ENCODE results near the gene PPP1R3D.

PPP1R3D gene

GRCh38 chr20:59940129-59940955, at the start of gene PPP1R3D, which contains the start of gene FAM217B:
PPP1R3D (minus strand) TSS chr20:59940305; CDS start chr20:59939931, 374 bp downstream.
FAM217B (plus strand) TSS chr20:59940389; CDS start chr20:59943944, 3,555 bp downstream.
- ChIA-PET POLR2A (interaction anchor here (0.6 to 3.4 kb wide), 17 partner anchors 9 to 120 kb away, joined by 3 to 19 read pairs (median 4); no protein-coding TSS in a partner anchor), CTCF (interaction anchor here (1.7 kb wide), 1 partner anchor 15 kb away, joined by 4 read pairs; no protein-coding TSS in a partner anchor)
- TF ChIP-seq FOXM1 (IDR thresholded peaks at IDR 0.05; ENCODE audit: borderline replicate concordance) (no peak), HDGF (IDR thresholded peaks at IDR 0.05; ENCODE audit: borderline replicate concordance) (no peak), L3MBTL2 (conservative IDR thresholded peaks at IDR 0.05) (peak; percentile 68), SUZ12 (IDR thresholded peaks at IDR 0.05) (no peak), ELF4 (IDR thresholded peaks at IDR 0.05) (no peak), ARNT (IDR thresholded peaks at IDR 0.05) (no peak), FOXK2 (IDR thresholded peaks at IDR 0.05) (no peak), TARDBP (IDR thresholded peaks at IDR 0.05) (no peak), PKNOX1 (IDR thresholded peaks at IDR 0.05) (peak; percentile 52)
- peak; percentile 88 for DNase-seq (ENCODE audit: extremely low spot score)

GRCh38 chr20:59988141-59988540, 48.0 kb upstream of the PPP1R3D start:
- TF ChIP-seq ARNT (IDR thresholded peaks at IDR 0.05) (no peak), FOXA1 (IDR thresholded peaks at IDR 0.05) (no peak), ELF4 (IDR thresholded peaks at IDR 0.05) (no peak), LEF1 (IDR thresholded peaks at IDR 0.05; ENCODE audit: borderline replicate concordance) (no peak), L3MBTL2 (conservative IDR thresholded peaks at IDR 0.05) (no peak), BHLHE40 (IDR thresholded peaks at IDR 0.05; ENCODE audit: borderline replicate concordance) (no peak), NFRKB (IDR thresholded peaks at IDR 0.05) (no peak), HDGF (IDR thresholded peaks at IDR 0.05; ENCODE audit: borderline replicate concordance) (no peak), FOXK2 (IDR thresholded peaks at IDR 0.05) (no peak), SUZ12 (IDR thresholded peaks at IDR 0.05) (no peak), SP1 (IDR thresholded peaks at IDR 0.05) (no peak), PKNOX1 (IDR thresholded peaks at IDR 0.05) (no peak), CTBP1 (IDR thresholded peaks at IDR 0.05; ENCODE audit: borderline replicate concordance) (no peak), FOXM1 (IDR thresholded peaks at IDR 0.05; ENCODE audit: borderline replicate concordance) (no peak), ZNF384 (IDR thresholded peaks at IDR 0.05) (no peak)
- no peak for DNase-seq (ENCODE audit: extremely low spot score)
- POLR2A ChIA-PET = no interaction called here
- CTCF ChIA-PET = interaction anchor here (0.9 kb wide), 1 partner anchor 33 kb away, joined by 3 read pairs; no protein-coding TSS in a partner anchor

GRCh38 chr20:59987135-59987534, 47.0 kb upstream of the PPP1R3D start:
- POLR2A ChIA-PET = no interaction called here
- CTCF ChIA-PET = no interaction called here
- no peak for TF ChIP-seq FOXK2 (IDR thresholded peaks at IDR 0.05)
- TF ChIP-seq ZNF384 (IDR thresholded peaks at IDR 0.05) = no peak
- DNase-seq (ENCODE audit: extremely low spot score) = no peak

- no peak for TF ChIP-seq TARDBP (IDR thresholded peaks at IDR 0.05)
- no peak for TF ChIP-seq CTBP1 (IDR thresholded peaks at IDR 0.05; ENCODE audit: borderline replicate concordance)
- no peak for TF ChIP-seq HDGF (IDR thresholded peaks at IDR 0.05; ENCODE audit: borderline replicate concordance)
- TF ChIP-seq ARNT (IDR thresholded peaks at IDR 0.05) = no peak
- TF ChIP-seq SUZ12 (IDR thresholded peaks at IDR 0.05) = no peak
- no peak for TF ChIP-seq FOXM1 (IDR thresholded peaks at IDR 0.05; ENCODE audit: borderline replicate concordance)
- TF ChIP-seq ELF4 (IDR thresholded peaks at IDR 0.05) = no peak
- TF ChIP-seq LEF1 (IDR thresholded peaks at IDR 0.05; ENCODE audit: borderline replicate concordance) = no peak
- no peak for TF ChIP-seq SP1 (IDR thresholded peaks at IDR 0.05)
- TF ChIP-seq PKNOX1 (IDR thresholded peaks at IDR 0.05) = no peak
- TF ChIP-seq FOXA1 (IDR thresholded peaks at IDR 0.05) = no peak
- no peak for TF ChIP-seq NFRKB (IDR thresholded peaks at IDR 0.05)
- no peak for TF ChIP-seq FOXK2 (IDR thresholded peaks at IDR 0.05)
- no peak for TF ChIP-seq L3MBTL2 (conservative IDR thresholded peaks at IDR 0.05)
- no peak for TF ChIP-seq ZNF384 (IDR thresholded peaks at IDR 0.05)
- no peak for TF ChIP-seq BHLHE40 (IDR thresholded peaks at IDR 0.05; ENCODE audit: borderline replicate concordance)
- CTCF ChIA-PET = interaction anchor here (0.7 kb wide), 1 partner anchor 37 kb away, joined by 3 read pairs; no protein-coding TSS in a partner anchor
- no peak for DNase-seq (ENCODE audit: extremely low spot score)
- POLR2A ChIA-PET = no interaction called here
These were observed 45.8 kb upstream of the PPP1R3D start for GRCh38 chr20:59985864-59986263.

- DNase-seq (ENCODE audit: extremely low spot score) = no peak
- TF ChIP-seq CTBP1 (IDR thresholded peaks at IDR 0.05; ENCODE audit: borderline replicate concordance) (no peak), ZNF384 (IDR thresholded peaks at IDR 0.05) (no peak), FOXA1 (IDR thresholded peaks at IDR 0.05) (no peak), ARNT (IDR thresholded peaks at IDR 0.05) (no peak), NFRKB (IDR thresholded peaks at IDR 0.05) (no peak), ELF4 (IDR thresholded peaks at IDR 0.05) (no peak), LEF1 (IDR thresholded peaks at IDR 0.05; ENCODE audit: borderline replicate concordance) (no peak), SP1 (IDR thresholded peaks at IDR 0.05) (no peak), TARDBP (IDR thresholded peaks at IDR 0.05) (no peak), FOXK2 (IDR thresholded peaks at IDR 0.05) (no peak), FOXM1 (IDR thresholded peaks at IDR 0.05; ENCODE audit: borderline replicate concordance) (no peak), HDGF (IDR thresholded peaks at IDR 0.05; ENCODE audit: borderline replicate concordance) (no peak), PKNOX1 (IDR thresholded peaks at IDR 0.05) (no peak), SUZ12 (IDR thresholded peaks at IDR 0.05) (no peak), L3MBTL2 (conservative IDR thresholded peaks at IDR 0.05) (no peak), BHLHE40 (IDR thresholded peaks at IDR 0.05; ENCODE audit: borderline replicate concordance) (no peak)
- POLR2A ChIA-PET = no interaction called here
- CTCF ChIA-PET = no interaction called here
These were observed 45.1 kb upstream of the PPP1R3D start for GRCh38 chr20:59985164-59985563.
